Measurements from ENCODE around the gene TMTC2.

GRCh38 chr12:82858534-82858917 lies 171.8 kb downstream of the TMTC2 start:
- TF ChIP-seq, protein P1, sequence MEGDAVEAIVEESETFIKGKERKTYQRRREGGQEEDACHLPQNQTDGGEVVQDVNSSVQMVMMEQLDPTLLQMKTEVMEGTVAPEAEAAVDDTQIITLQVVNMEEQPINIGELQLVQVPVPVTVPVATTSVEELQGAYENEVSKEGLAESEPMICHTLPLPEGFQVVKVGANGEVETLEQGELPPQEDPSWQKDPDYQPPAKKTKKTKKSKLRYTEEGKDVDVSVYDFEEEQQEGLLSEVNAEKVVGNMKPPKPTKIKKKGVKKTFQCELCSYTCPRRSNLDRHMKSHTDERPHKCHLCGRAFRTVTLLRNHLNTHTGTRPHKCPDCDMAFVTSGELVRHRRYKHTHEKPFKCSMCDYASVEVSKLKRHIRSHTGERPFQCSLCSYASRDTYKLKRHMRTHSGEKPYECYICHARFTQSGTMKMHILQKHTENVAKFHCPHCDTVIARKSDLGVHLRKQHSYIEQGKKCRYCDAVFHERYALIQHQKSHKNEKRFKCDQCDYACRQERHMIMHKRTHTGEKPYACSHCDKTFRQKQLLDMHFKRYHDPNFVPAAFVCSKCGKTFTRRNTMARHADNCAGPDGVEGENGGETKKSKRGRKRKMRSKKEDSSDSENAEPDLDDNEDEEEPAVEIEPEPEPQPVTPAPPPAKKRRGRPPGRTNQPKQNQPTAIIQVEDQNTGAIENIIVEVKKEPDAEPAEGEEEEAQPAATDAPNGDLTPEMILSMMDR (IDR thresholded peaks at IDR 0.05; ENCODE audit: low read length) = no peak
- TF ChIP-seq EZH2 (IDR thresholded peaks at IDR 0.05; ENCODE audit: borderline replicate concordance, low read length) = no peak
